GM12872 (cell line): ENCODE measurements around the gene SLAMF1.
A peak's percentile ranks its signal among the peaks of the same experiment; 100 is the strongest.

Experiments
- TF ChIP-seq, protein P1 (sequence below): IDR thresholded peaks from 3 replicates; pipeline ENCODE4 v1.5.1; 2011; ENCODE audit warnings: low read depth, mild to moderate bottlenecking, low read length, moderate library complexity; ENCODE audit not compliant: insufficient read depth

The SLAMF1 gene

DNA sequence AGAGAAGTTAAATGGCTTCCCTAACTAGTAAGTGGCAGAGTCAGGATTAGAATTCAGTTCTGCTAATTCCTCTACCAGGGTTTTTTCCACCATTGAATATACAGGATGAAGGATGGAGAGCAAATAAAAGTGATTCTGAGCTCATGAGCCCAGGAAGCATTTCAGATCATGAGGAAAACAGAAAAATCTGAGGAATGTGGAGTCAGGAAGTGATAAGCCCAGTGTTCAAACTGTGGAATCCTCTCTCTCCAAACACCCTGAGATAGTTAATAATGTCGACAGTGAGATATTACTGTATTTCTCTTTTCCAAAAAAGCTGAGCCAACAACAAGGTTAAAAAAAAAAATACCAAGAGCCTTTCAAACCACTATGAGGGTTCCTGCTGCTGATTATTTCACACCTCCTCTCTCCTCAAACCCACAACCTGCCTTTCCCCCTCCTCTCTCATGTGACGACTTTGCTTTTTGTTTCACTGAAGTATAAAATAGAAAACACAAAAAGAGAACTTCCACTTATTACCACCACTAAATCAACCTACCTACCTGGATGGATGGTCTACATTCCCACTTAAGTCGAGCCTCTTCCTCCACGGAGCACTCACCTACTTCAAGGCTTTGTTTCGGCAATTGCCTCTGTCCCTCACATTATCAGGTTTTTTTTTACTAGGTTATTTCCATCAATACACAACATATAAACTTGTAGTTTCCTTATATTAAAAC, 8.9 kb downstream of the SLAMF1 start:
- TF ChIP-seq, protein P1, sequence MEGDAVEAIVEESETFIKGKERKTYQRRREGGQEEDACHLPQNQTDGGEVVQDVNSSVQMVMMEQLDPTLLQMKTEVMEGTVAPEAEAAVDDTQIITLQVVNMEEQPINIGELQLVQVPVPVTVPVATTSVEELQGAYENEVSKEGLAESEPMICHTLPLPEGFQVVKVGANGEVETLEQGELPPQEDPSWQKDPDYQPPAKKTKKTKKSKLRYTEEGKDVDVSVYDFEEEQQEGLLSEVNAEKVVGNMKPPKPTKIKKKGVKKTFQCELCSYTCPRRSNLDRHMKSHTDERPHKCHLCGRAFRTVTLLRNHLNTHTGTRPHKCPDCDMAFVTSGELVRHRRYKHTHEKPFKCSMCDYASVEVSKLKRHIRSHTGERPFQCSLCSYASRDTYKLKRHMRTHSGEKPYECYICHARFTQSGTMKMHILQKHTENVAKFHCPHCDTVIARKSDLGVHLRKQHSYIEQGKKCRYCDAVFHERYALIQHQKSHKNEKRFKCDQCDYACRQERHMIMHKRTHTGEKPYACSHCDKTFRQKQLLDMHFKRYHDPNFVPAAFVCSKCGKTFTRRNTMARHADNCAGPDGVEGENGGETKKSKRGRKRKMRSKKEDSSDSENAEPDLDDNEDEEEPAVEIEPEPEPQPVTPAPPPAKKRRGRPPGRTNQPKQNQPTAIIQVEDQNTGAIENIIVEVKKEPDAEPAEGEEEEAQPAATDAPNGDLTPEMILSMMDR: no peak

DNA sequence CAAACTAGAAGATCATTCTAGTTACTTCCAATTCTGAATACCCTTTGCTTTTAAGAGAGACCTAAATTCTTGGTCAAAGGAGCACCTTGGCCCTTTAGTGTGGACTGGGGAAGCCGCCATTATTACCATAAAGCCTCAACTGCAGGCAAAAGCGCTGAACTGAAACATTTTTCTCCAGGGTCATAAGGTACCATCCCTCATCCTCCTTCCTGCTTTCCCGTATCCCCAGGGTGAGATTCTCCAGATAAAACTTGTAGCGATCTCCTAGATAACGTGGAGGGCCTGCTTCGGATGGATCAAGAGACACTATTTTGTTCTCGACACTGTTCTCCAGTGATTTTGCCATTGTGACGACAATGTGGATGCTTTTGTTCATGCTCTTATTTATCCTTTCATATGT, 9.8 kb downstream of the SLAMF1 start:
- TF ChIP-seq, protein P1: no peak

DNA sequence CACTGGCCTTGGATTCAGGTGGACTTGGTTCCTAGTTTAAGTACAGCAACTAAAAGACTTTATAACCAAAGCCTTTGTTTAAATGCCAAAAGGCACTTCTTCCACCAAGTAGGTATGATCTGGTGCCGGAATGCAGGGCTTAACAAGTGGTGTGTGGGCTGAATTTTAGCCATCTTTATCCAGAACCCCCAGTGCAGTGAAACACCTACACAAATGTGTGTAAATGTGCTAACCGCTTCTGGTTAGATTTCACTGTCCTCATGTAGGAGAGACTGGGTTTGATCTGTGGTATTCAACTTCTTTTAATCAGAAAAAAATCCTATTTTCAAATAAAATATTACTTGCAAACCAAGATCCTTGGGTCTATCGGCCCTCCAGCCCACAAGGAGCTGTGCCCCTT, 10.3 kb downstream of the SLAMF1 start:
- TF ChIP-seq, protein P1: no peak

DNA sequence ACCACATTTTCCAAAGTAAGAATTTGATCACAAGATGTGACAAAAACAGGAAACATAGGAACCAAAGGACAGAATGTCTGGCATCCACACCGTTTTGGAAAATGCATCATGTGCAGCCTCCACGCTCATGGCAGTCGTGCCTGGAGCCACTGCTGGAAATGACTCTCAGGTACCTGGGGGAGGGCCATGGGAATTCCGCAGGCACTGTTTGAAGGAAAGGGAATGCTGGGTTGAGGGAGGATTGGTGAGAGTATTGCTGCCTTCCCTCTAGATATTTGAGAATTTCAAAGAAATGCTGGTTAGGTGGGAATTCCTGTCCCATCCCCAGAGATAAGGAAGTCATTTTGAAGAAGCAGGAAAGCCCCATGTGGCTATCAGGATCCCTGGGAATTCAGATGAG, 10.8 kb downstream of the SLAMF1 start:
- TF ChIP-seq, protein P1: no peak

DNA sequence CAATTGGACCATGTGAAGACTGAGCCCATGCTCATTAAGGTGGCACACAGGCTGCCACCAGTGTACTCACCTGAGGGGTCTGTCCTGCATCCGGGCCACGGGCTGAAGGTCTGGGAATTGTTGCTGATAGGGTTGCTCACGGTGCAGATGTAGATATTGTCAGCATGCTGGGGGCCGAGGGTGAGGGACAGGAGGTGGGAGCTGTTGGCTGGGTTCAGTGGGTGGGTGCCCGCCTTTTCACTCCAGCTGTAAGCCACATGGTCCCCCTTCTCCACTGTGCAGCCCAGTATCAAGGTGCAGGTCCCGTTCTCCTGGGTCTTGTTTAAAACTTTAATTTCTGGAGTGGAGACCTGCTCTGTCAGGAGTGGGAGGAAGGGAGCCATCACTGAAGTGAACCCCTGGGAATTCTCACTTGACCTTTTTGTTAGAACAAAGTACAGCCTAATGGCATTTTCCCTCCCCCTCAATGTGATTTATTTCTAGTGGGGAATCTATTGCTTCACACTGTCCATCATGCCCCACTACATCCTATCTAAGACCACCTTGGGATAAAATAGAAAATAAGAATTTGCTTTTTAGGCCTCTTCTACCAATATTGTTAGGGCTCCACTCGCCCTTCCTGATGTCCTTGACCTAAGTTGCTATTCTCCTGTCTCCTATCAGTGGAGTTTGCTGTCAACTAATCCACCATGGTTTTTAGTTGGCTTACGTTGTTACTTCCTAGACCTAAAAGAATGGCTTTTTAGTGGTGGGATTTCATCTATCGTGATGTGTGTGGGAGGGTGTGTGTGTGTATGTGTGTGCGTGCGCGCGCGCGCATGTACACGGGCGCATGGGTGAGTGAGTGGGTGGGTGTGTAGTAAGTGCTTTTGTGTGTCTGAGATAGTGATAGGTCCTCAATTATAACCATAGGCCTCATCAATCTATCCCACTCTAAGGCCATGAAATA, 12.0 kb downstream of the SLAMF1 start:
- TF ChIP-seq, protein P1: no peak

DNA sequence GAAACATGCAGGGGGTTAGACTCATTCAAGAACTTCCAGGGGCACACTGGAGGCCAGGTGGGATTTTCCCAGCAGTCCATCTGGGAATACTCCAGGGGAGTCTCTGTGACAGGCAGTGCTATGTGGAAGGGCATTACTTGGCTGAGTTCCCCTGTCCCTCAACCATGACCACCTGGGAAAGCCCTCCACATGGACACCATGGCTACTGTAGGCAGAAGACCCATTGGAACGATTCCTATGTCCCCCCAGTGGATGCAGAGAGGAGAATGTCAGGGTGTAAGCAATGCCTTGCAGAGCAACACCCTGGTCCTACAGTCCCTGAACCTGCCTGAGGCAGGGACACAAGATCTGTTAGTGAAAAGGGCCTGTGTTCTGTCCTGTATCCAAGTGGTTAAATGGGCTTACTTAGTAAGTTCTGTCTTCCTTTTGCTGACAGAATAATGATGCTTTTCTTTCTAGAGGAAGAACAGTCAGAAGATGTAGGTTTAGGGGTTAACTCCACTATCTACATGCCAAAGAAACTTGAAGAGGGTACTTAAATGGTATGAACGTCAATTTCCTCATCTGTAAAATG, 13.4 kb downstream of the SLAMF1 start:
- TF ChIP-seq, protein P1: 0 out of 3 replicates have a peak, but pooled peaks have one; percentile 1

DNA sequence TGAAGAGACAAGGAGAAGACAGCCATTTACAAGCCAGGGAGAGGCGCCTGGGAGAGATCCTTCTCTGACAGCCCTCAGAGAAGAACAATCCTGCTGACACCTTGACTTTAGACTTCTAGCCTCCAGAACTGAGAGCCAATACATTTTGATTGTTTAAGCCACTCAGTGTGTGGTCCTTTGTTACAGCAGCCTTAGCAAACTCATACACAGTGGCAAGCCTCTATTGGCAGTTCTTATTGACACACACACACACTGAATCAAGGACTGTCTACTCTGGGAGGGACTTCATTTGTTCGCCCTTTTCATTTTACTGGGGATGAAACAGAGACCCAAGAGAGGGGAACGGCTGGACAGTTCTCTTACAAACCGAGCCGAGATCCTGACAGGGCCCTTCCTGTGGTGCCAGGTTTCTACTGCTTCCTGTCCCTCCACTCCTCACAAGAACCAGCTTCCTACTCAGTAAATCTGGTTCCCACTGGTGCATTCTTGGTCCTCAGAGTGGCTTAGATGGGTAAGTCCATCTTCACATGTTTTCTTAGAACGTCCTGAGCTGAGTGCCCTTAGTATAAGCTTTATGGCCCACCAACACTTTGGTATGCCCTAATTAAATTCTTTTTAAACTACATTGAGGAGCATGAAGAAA, 14.7 kb downstream of the SLAMF1 start:
- TF ChIP-seq, protein P1: no peak
